GM18505 (cell line): ENCODE results near the gene PCDHGA7.
"Not testable (repeated sequence)": the region's sequence is repeated elsewhere in the genome, so short reads cannot be mapped to it uniquely, and the experiment has no call there.

ENCODE experiments used
- ATAC-seq: cut with Tn5 transposase; IDR thresholded peaks from one replicate; pipeline ENCODE4 v1.9.1; 2021; ENCODE audit not compliant: unreplicated experiment
- POLR2A ChIP-seq: IDR thresholded peaks from 4 replicates; pipeline ENCODE4 v1.6.1; 2011; ENCODE audit warnings: borderline replicate concordance; ENCODE audit not compliant: insufficient read depth, insufficient read length; ENCODE audit errors: extremely low read depth

The PCDHGA7 gene

GRCh38 chr5:141420855-141421488, 38.4 kb downstream of the PCDHGA7 start, which contains the start of gene PCDHGA11:
Gene PCDHGA11 (plus strand): TSS chr5:141421051. CDS start chr5:141421228, 177 bp downstream.
- peak; percentile 47 for ATAC-seq
- TF ChIP-seq POLR2A, result no peak

- no peak for TF ChIP-seq POLR2A
Measured at GRCh38 chr5:141421489-141421855, 38.9 kb downstream of the PCDHGA7 start.

GRCh38 chr5:141422742-141423291, 40.3 kb downstream of the PCDHGA7 start:
- TF ChIP-seq POLR2A, result no peak
- no peak for ATAC-seq

More at GRCh38 chr5:141421489-141421855, 38.9 kb downstream of the PCDHGA7 start:
- ATAC-seq, result no peak

GRCh38 chr5:141427783-141428426, 45.4 kb downstream of the PCDHGA7 start:
- no peak for TF ChIP-seq POLR2A
- ATAC-seq, result no peak

- peak; percentile 92 for ATAC-seq
- no peak for TF ChIP-seq POLR2A
Measured at GRCh38 chr5:141430332-141431113, 48.0 kb downstream of the PCDHGA7 start, which contains the start of gene PCDHGA12. Gene PCDHGA12 (plus strand): TSS chr5:141430507. CDS start chr5:141430760, 253 bp downstream.

- peak; percentile 46 for ATAC-seq
- TF ChIP-seq POLR2A, result no peak
Measured at GRCh38 chr5:141431286-141431685, 48.7 kb downstream of the PCDHGA7 start.

GRCh38 chr5:141432308-141432707, 49.8 kb downstream of the PCDHGA7 start:
- ATAC-seq, result not testable (repeated sequence)

- ATAC-seq, result not testable (repeated sequence)
Measured at GRCh38 chr5:141432726-141433125, 50.2 kb downstream of the PCDHGA7 start.

GRCh38 chr5:141434006-141434405, 51.5 kb downstream of the PCDHGA7 start:
- no peak for ATAC-seq
- no peak for TF ChIP-seq POLR2A
